Naive thymus-derived CD4-positive, alpha-beta T cell (primary cell): Measurements from ENCODE around the gene DUSP10. TPM values are rescaled to one million over a fixed set of nuclear protein-coding genes. Genes with fewer than 3 reads are reported as not detected.
A peak's percentile ranks its signal among the peaks of the same experiment; 100 is the strongest.

ENCODE experiments used
- ATAC-seq: fragments of 150-1000 bp; cut with Tn5 transposase; 2 replicates; pipeline ENCODE4 v1.10.0; 2021; ENCODE audit warnings: mild to moderate bottlenecking, moderate library complexity
- CTCF ChIA-PET: fragments of 350-600 bp; sonication (Branson Sonifier 250); formaldehyde crosslinking; loops from one replicate; lab custom pipeline; 2021; ENCODE audit warnings: antibody characterized with exemption; lab: Charles Lee
- POLR2A ChIA-PET: fragments of 350-600 bp; sonication (Branson Sonifier 250); formaldehyde crosslinking; loops from one replicate; lab custom pipeline; 2021; ENCODE audit warnings: antibody characterized with exemption, inconsistent platforms; lab: Charles Lee
- DNase-seq, 9 donors: peaks; one replicate each; pipeline versions ENCODE4 v3.0.0 to v3.0.0-alpha.2; 2020 to 2022; ENCODE audit warnings: mixed read lengths in 1 of 9
- H3K27ac ChIP-seq: one replicate; pipeline ENCODE4 v1.7.0; 2013; ENCODE audit warnings: mild to moderate bottlenecking, low read depth, low read length, moderate library complexity
- H3K27me3 ChIP-seq, 2 donors: one replicate each; pipeline ENCODE4 v1.7.0; 2013; ENCODE audit warnings: low read length in 2 of 2, mild to moderate bottlenecking in 2 of 2, moderate library complexity in 2 of 2; ENCODE audit not compliant: control insufficient read depth in 2 of 2, insufficient read depth in 2 of 2
- H3K36me3 ChIP-seq, 3 experiments: 1 replicate in 2 of 3; 2 replicates in 1 of 3; pipeline ENCODE4 v1.7.0; 2013; ENCODE audit warnings: low read length in 3 of 3, mild to moderate bottlenecking in 3 of 3, moderate library complexity in 1 of 3; ENCODE audit not compliant: insufficient read depth in 3 of 3, control insufficient read depth in 2 of 3
- H3K4me1 ChIP-seq, 2 donors: one replicate each; pipeline ENCODE4 v1.7.0; 2013; ENCODE audit warnings: low read length in 2 of 2, mild to moderate bottlenecking in 2 of 2, moderate library complexity in 1 of 2; ENCODE audit not compliant: control insufficient read depth in 2 of 2, insufficient read depth in 2 of 2
- H3K4me3 ChIP-seq: 2 replicates; pipeline ENCODE4 v1.7.0; 2013; ENCODE audit warnings: mild to moderate bottlenecking, low read length
- H3K9me3 ChIP-seq, 3 experiments: 1 replicate in 2 of 3; 2 replicates in 1 of 3; pipeline ENCODE4 v1.7.0; 2013; ENCODE audit warnings: low read length in 3 of 3; ENCODE audit not compliant: control insufficient read depth in 2 of 3
- H3K27ac Mint-ChIP-seq, 9 donors: one replicate each; pipeline ENCODE4 v1.8.0; 2020 to 2022; ENCODE audit warnings: mixed read lengths in 9 of 9, mild to moderate bottlenecking in 8 of 9, moderate library complexity in 5 of 9, inconsistent platforms in 2 of 9
- H3K27me3 Mint-ChIP-seq, 5 donors: one replicate each; pipeline ENCODE4 v1.8.0; 2021 to 2022; ENCODE audit warnings: mixed read lengths in 5 of 5, mild to moderate bottlenecking in 1 of 5
- H3K36me3 Mint-ChIP-seq, 5 donors: one replicate each; pipeline ENCODE4 v1.8.0; 2020 to 2022; ENCODE audit warnings: mixed read lengths in 5 of 5, mild to moderate bottlenecking in 3 of 5, inconsistent platforms in 1 of 5
- H3K4me1 Mint-ChIP-seq, 7 donors: one replicate each; pipeline ENCODE4 v1.8.0; 2020 to 2022; ENCODE audit warnings: mixed read lengths in 7 of 7, mild to moderate bottlenecking in 3 of 7, inconsistent platforms in 1 of 7
- H3K4me3 Mint-ChIP-seq, 10 donors: one replicate each; pipeline ENCODE4 v1.8.0; 2020 to 2022; ENCODE audit warnings: mild to moderate bottlenecking in 10 of 10, mixed read lengths in 10 of 10, moderate library complexity in 6 of 10, inconsistent platforms in 2 of 10
- H3K9me3 Mint-ChIP-seq, 11 donors: one replicate each; pipeline ENCODE4 v1.8.0; 2020 to 2022; ENCODE audit warnings: mixed read lengths in 11 of 11, mild to moderate bottlenecking in 4 of 11, inconsistent platforms in 1 of 11, moderate library complexity in 1 of 11
- intact Hi-C, 2 donors: fragments of 100-400 bp; cut with micrococcal nuclease; formaldehyde crosslinking; loops; one replicate each; pipeline ENCODE4 v1.15.1; 2023
- polyA plus RNA-seq, 2 donors: library from polyadenylated mRNA; unstranded; fragments of 300-500 nt; fragmentation: Illumina TruSeq; gene quantifications; one replicate each; pipeline ENCODE4 v1.2.3, GENCODE V29; 2021
- total RNA-seq, 6 experiments: library from RNA in 5 of 6; stranded (reverse) in 5 of 6; gene quantifications; 1 replicate in 5 of 6; 2 replicates in 1 of 6; pipeline ENCODE4 v1.2.3 and lab custom pipeline; 2021 to 2026

DUSP10 gene
- total and polyA plus RNA-seq, 7 experiments from 2014 or later = 2.5 to 60.6 (median 3.7) TPM

- H3K9me3 ChIP-seq = peaks cover 0 to 9% (median 0%) of the 10 kb centered on the region in 3 experiments
- CTCF ChIA-PET = interaction anchor here (0.9 to 2.3 kb wide), 2 partner anchors 13 to 53 kb away, joined by 3 to 8 read pairs; no protein-coding TSS in a partner anchor
- POLR2A ChIA-PET = interaction anchor here (0.7 to 8.8 kb wide), 2 partner anchors 13 kb away, joined by 3 to 62 read pairs; partner anchors contain the start of gene DUSP10
- H3K4me1 Mint-ChIP-seq = peaks cover 33 to 73% (median 60%) of the 10 kb centered on the region in 7 donors
- H3K27me3 ChIP-seq = no peaks in the 10 kb centered on the region
- peaks cover 24 to 33% of the 10 kb centered on the region in 2 donors for H3K4me1 ChIP-seq
- peak overlapping the region in 7 of 10 donors; percentile 12 to 76 (median 67) for H3K4me3 Mint-ChIP-seq
- peaks cover 0 to 21% (median 8%) of the 10 kb centered on the region in 11 donors for H3K9me3 Mint-ChIP-seq
- peak overlapping the region in 6 of 9 donors; percentile 16 to 86 (median 68) for H3K27ac Mint-ChIP-seq
- no peak for ATAC-seq
- no peaks in the 10 kb centered on the region for H3K36me3 ChIP-seq
- intact Hi-C loops = no loop called here
- peak overlapping the region; percentile 11 for H3K4me3 ChIP-seq
- peaks cover 0 to 54% (median 22%) of the 10 kb centered on the region in 5 donors for H3K36me3 Mint-ChIP-seq
- H3K27ac ChIP-seq = no peak overlapping the region
- H3K27me3 Mint-ChIP-seq = no peaks in the 10 kb centered on the region
- no peak for DNase-seq
These were observed 14.5 kb downstream of the DUSP10 start for GRCh38 chr1:221727146-221728036.

DNA sequence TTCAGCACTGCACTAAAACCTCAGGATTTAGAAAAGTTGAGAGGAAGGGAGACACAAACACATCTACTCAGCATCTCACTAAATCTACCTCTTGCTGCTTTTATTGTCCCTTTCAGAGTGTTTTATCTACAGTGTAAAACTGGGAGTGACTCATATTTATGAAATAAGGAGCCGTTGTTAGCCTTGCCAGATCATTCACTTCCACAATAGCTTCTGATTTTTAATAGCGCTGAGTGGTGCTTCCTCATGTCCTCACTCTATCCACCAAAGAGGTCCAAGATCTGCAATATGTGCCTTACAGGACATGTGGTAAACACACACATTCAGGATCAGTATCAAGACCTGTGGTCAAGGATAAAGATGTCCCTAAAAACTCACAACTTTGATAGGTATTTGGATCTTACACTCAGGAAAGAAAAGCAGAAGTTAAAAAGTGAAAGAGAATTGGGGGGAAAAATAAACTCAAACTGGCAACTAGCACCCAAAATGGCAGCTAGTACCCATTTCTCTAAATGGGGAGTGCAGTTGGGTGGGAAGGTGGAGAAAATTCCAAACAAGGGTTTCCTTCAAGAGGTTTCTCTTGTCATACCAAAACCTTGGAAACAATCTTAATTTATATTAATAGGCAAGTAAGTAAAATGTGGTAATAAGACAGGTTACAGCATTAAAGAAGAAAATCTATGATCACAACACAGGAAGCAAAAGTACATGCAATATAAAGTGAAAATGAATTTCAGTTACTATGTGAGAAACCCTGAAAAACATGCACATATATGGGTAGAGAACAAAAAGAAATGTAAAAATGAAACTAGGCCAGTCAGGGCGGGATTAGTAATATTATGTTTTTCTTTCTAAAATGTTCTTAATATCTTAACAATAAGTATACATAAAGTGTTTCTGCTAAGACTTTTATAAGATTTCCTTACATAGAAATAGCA, 15.9 kb downstream of the DUSP10 start:
- H3K36me3 Mint-ChIP-seq = peaks cover 0 to 58% (median 25%) of the 10 kb centered on the region in 5 donors
- Histone ChIP-seq H3K36me3 (no peaks in the 10 kb centered on the region), H3K27me3 (no peaks in the 10 kb centered on the region), H3K27ac (peak overlapping the region; percentile 15), H3K9me3 (peaks cover 0 to 9% (median 0%) of the 10 kb centered on the region in 3 experiments), H3K4me3 (peak overlapping the region; percentile 11), H3K4me1 (peaks cover 24 to 29% of the 10 kb centered on the region in 2 donors)
- ATAC-seq = peak; percentile 61
- CTCF ChIA-PET = interaction anchor here (0.9 to 2.3 kb wide), 3 partner anchors 12 to 51 kb away, joined by 3 to 8 read pairs (median 7); partner anchors contain the start of gene DUSP10
- H3K27me3 Mint-ChIP-seq = no peaks in the 10 kb centered on the region
- peak overlapping the region; percentile 16 to 90 (median 74) for H3K27ac Mint-ChIP-seq
- POLR2A ChIA-PET = interaction anchor here (2.4 to 8.8 kb wide), 2 partner anchors 13 to 14 kb away, joined by 9 to 62 read pairs; partner anchors contain the start of gene DUSP10
- intact Hi-C loops = loop anchor here (1.0 kb wide), 3 partner anchors 13 to 16 kb away; partner anchors contain the start of gene DUSP10 (in 1 of the 2)
- H3K4me3 Mint-ChIP-seq = peak overlapping the region in 9 of 10 donors; percentile 45 to 83 (median 72)
- H3K9me3 Mint-ChIP-seq = peaks cover 0 to 21% (median 8%) of the 10 kb centered on the region in 11 donors
- peak in 4 of 9 donors; percentile 29 to 47 (median 39) for DNase-seq
- peaks cover 39 to 74% (median 67%) of the 10 kb centered on the region in 7 donors for H3K4me1 Mint-ChIP-seq

- peaks cover 33 to 73% (median 61%) of the 10 kb centered on the region in 7 donors for H3K4me1 Mint-ChIP-seq
- no peak overlapping the region for H3K4me3 ChIP-seq
- no peaks in the 10 kb centered on the region for H3K27me3 Mint-ChIP-seq
- peaks cover 0 to 63% (median 25%) of the 10 kb centered on the region in 5 donors for H3K36me3 Mint-ChIP-seq
- intact Hi-C loops = no loop called here
- CTCF ChIA-PET = interaction anchor here (1.0 to 1.4 kb wide), 2 partner anchors 17 to 731 kb away, joined by 3 to 7 read pairs; partner anchors contain the start of gene DUSP10
- peak overlapping the region in 2 of 10 donors; percentile 14 to 61 for H3K4me3 Mint-ChIP-seq
- H3K27me3 ChIP-seq = no peaks in the 10 kb centered on the region
- H3K36me3 ChIP-seq = no peaks in the 10 kb centered on the region
- no peak for DNase-seq
- no peak overlapping the region for H3K27ac ChIP-seq
- H3K9me3 ChIP-seq = peaks cover 0 to 9% (median 0%) of the 10 kb centered on the region in 3 experiments
- peak; percentile 59 for ATAC-seq
- H3K9me3 Mint-ChIP-seq = peaks cover 0 to 21% (median 8%) of the 10 kb centered on the region in 11 donors
- POLR2A ChIA-PET = interaction anchor here (2.4 to 8.8 kb wide), 2 partner anchors 12 to 15 kb away, joined by 9 to 62 read pairs; partner anchors contain the start of gene DUSP10
- H3K4me1 ChIP-seq = peaks cover 24 to 29% of the 10 kb centered on the region in 2 donors
- peak overlapping the region in 5 of 9 donors; percentile 14 to 74 (median 60) for H3K27ac Mint-ChIP-seq
These were observed 16.8 kb downstream of the DUSP10 start for GRCh38 chr1:221724931-221725605.

GRCh38 chr1:221723848-221724236, 18.0 kb downstream of the DUSP10 start:
- no peaks in the 10 kb centered on the region for H3K27me3 Mint-ChIP-seq
- no peaks in the 10 kb centered on the region for H3K36me3 ChIP-seq
- H3K4me1 ChIP-seq = peaks cover 22 to 29% of the 10 kb centered on the region in 2 donors
- ATAC-seq (no peak), DNase-seq (no peak)
- no peak overlapping the region for H3K4me3 Mint-ChIP-seq
- H3K9me3 Mint-ChIP-seq = peaks cover 0 to 21% (median 8%) of the 10 kb centered on the region in 11 donors
- no peaks in the 10 kb centered on the region for H3K27me3 ChIP-seq
- POLR2A ChIA-PET = interaction anchor here (1.1 to 2.4 kb wide), 2 partner anchors 11 to 16 kb away, joined by 3 to 9 read pairs; no protein-coding TSS in a partner anchor
- intact Hi-C loops = no loop called here
- H3K36me3 Mint-ChIP-seq = peaks cover 0 to 67% (median 25%) of the 10 kb centered on the region in 5 donors
- peak overlapping the region in 2 of 9 donors; percentile 5 to 13 for H3K27ac Mint-ChIP-seq
- CTCF ChIA-PET = no interaction called here
- H3K4me1 Mint-ChIP-seq = peaks cover 31 to 71% (median 49%) of the 10 kb centered on the region in 7 donors
- H3K9me3 ChIP-seq = peaks cover 0 to 9% (median 0%) of the 10 kb centered on the region in 3 experiments
- no peak overlapping the region for H3K4me3 ChIP-seq
- no peak overlapping the region for H3K27ac ChIP-seq

GRCh38 chr1:221723018-221723847, 18.7 kb downstream of the DUSP10 start:
- no peak overlapping the region for H3K4me3 Mint-ChIP-seq
- peaks cover 0 to 65% (median 25%) of the 10 kb centered on the region in 5 donors for H3K36me3 Mint-ChIP-seq
- H3K27ac Mint-ChIP-seq = peak overlapping the region in 1 of 9 donors; percentile 28
- peaks cover 18 to 28% of the 10 kb centered on the region in 2 donors for H3K4me1 ChIP-seq
- H3K4me1 Mint-ChIP-seq = peaks cover 25 to 70% (median 44%) of the 10 kb centered on the region in 7 donors
- no peak overlapping the region for H3K4me3 ChIP-seq
- DNase-seq (no peak), ATAC-seq (no peak)
- intact Hi-C loops = no loop called here
- peaks cover 0 to 21% (median 8%) of the 10 kb centered on the region in 11 donors for H3K9me3 Mint-ChIP-seq
- POLR2A ChIA-PET = interaction anchor here (0.7 to 2.4 kb wide), 6 partner anchors 10 to 21 kb away, joined by 3 to 9 read pairs (median 4); partner anchors contain the start of gene DUSP10
- H3K27ac ChIP-seq = no peak overlapping the region
- H3K9me3 ChIP-seq = peaks cover 0 to 9% (median 0%) of the 10 kb centered on the region in 3 experiments
- no peaks in the 10 kb centered on the region for H3K36me3 ChIP-seq
- no peaks in the 10 kb centered on the region for H3K27me3 Mint-ChIP-seq
- no peaks in the 10 kb centered on the region for H3K27me3 ChIP-seq
- CTCF ChIA-PET = no interaction called here
